Forelimb muscle (tissue), 1 donor: ENCODE measurements around the gene KLK7. TPM values are rescaled to one million over a fixed set of nuclear protein-coding genes. Genes with fewer than 3 reads are reported as not detected.

ENCODE experiments used
- DNase-seq: peaks from one replicate; pipeline ENCODE4 v3.0.0-alpha.2; 2013; ENCODE audit warnings: low read depth
- polyA plus RNA-seq: library from polyadenylated mRNA; unstranded; fragments of 120-200 nt; gene quantifications from one replicate; pipeline ENCODE4 v1.2.1, GENCODE V29; 2013; ENCODE audit not compliant: insufficient read length

KLK7 gene
- polyA plus RNA-seq: not detected

DNA sequence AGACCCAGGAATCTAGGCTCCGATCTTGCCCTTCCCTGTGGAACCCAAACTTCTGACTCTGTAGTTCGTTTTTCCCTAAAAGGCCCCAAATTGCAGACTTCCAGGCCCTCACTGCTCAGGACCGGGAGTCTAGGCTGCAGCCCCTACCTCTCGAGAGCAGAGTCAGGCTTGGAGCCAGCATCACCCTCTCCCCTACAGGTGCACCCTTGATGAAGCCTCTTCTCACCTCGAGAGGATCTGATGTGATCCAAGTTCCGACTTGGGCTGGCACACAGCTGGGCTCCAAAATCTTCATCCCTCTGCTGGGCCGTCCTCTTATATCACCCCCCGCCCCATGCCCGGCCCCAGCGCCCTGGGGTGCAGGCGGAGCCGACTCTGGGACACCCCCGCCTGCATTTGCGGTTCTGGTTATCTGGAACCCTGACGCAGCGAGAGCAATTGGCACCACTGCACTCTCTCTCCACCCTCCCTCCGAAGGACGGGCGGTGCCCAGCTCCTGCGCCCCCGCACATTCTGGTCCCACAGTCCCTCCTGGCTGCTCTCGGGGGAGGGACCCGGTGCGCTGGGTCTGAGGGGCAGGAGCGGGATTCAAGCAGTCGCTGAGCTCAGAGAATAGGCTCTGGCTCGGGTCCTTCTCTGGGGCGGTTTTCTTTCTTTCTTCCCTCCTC lies at the start of gene KLK7:
TSS of gene KLK7 (minus strand) at position 293 of the 668 bp plus-strand sequence. CDS start 1,518 bp downstream, outside the sequence.
- no peak for DNase-seq

DNA sequence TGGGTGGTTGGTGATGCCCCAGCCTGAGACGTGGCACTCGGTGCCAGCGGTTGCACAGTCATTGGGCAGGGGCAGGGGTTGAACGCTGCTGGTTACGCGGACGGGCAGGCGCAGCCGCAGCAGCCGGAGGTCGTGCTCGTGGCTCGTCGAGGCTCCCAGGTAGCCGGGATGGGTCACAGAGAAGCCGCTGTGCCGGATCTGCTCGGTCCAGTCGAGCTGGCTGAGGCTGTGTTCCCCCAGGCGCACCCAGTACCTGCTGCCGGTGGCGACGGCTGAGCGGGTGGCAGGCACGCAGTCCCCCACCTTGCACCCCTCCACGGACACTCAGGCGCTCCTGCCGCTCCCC lies 48.1 kb upstream of the KLK7 start:
- no peak for DNase-seq

DNA sequence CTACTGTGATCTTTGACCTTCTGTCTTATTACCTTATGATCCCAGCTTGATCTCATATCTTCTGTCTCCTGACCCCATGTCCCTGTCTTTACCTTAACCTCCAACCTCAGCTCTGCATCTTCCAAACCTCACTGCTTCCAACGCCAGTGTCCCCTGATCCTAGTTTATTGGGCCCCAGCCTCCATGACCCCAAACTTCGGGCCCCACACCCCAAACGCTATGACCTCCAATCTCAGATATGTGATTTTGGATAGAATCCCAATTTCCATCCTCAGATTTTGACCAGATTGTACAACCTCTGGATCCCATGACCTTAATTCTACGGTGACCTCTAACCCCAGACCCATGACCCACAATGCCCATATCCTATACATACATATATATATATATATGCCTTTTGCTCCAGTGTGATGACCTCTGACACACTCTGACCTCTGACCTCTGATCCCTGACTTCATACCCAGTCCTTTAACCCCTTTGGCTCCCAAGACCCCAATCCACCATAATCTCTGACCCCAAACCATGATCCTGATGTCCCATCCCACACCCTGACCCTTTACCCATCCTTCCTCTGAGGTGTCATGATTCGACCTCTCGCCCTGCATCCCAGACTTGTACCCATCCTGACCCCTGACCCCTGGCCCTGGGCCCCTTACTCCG lies 47.6 kb upstream of the KLK7 start:
- no peak for DNase-seq

DNA sequence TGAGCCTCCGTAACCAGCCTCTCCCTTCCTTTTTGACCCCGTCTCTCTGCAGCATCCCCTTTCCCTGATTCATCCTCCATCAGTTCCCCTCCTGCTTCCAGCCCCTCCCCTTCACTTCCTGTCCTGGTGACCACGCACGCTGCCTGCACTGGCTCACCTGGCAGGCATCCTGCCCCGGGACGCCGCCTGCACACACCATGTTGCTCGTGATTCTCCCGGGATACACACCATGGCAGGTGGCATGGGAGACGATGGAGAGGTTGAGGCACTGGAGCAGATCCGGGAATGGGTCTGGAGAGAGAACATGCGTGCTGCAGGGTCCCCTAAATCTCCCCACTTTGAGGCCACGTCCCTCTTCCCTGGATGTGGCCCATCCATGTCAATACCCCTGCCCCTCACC lies 46.9 kb upstream of the KLK7 start:
- no peak for DNase-seq

DNA sequence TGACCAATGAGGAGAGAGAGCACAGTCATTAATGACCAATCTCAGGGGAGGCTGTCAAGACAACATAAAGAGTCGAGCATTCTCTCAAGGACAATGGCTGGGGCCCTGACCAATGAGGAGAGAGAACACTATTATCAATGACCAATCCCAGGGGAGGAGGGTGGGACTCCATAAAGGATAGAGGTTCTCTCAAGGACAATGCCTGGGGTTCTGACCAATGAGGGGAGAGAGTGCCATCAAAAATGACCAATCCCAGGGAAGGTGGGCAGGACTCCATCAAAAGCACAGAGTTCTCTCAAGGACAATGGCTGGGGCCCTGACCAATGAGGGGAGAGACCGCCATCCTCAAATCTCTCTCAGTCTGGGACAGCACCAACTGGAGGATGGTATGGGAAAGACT lies 46.0 kb upstream of the KLK7 start:
- DNase-seq: no peak

DNA sequence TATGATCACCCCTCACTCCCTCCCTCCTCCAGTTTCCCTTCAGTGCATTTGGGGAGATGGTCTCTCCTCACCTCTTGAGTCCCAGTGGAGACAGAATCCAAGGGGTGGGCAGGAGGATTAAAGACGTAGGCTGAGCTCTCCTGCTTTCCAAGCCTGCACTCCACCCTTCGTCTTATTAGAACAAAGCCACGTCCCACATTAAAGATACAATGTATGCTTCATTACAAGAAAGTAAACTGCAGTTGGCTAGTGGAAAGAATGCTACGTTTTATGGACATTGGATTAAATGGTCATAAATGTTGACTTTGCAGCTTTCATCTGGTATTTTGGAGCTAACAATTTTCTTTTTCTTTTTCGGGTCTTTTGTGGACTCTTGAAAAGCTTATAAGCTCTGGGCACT lies 44.2 kb upstream of the KLK7 start:
- no peak for DNase-seq

DNA sequence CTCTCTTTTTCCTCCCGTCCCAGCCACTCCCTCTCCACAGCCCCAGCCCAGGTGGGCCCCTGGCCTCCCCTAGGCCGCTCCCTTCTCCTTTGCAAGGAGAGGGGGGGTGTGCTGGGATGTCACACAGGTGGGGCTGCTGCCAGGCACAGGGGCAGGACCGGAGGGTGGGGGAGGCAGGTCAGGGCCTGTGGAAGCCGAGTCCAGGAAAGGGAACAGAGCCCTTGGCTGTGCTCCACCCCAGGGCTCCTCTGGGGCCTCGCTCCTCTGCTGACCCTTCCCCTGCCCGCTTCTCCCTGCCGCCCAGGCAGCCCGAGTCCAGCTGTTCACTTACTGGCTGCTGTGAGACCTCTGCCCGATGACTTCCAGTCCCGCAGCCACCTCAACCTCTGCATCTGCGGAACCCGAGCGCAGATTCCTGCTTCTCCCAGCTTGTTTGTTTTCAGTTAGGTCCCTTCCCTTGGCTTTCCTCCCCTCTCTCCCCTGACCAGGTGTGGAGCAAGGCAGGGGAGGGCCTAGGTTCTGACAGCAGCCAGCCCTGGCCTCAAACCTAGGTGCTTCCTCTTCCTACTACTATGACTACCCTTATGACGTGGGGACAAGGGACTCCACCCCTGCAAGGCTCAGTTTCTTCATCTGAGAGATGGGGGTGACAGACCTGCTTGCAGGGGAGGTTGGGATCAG lies 43.5 kb upstream of the KLK7 start:
- no peak for DNase-seq

DNA sequence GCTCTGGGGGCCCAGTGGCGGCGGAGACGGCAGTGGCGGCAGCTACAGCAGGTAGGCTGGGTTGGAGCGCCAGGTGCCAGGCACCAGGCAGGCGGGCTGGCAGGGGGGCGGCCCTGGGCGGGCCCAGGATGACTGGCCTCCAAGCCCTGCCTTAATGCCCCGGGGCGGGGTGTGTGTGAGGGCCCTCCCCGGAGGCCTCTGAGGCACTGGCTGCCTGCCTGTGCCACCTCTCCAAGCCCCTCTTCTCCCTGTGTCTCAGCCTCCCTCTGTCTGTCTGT lies 42.8 kb upstream of the KLK7 start, which contains the start of gene KLK11:
TSS of gene KLK11 (minus strand) at position 63 of the 278 bp plus-strand sequence. CDS start 985 bp downstream, outside the sequence.
- DNase-seq: no peak

DNA sequence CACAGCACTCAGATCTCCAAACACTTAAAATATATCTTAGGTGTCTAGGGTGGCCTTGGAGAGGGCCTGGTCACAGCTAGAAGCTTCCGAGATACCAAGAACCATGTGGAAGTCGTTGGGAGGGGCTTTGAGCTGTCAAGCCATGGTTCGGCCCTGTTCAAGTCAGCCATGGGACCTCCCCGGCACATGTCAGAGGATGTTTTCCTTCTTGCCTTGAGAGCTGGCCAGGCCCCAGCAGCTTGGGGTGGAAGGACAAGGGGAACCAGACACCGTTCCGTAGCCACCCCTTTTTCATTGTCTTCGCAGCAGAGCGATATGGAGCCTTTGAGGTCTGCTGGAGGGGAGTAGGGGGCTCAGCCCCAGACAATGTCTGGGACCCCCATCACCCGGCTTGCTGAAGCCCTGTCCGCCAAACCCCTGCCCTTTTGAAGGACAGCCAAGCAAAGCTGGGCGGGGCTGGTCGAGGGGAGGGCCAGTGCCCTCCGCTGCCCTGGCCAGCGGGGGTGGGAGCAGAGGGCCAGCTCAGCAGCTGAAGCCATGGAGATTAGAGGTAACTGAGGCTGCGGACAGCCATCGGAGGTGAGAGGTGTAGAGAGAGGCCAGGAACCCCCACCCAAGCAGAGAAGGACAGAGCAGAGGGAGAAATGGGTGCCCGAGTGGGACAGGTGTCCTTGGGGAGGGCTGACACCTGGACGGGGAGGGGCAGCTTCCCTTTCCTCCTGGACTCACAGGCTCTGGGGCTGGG lies 42.3 kb upstream of the KLK7 start:
- no peak for DNase-seq

DNA sequence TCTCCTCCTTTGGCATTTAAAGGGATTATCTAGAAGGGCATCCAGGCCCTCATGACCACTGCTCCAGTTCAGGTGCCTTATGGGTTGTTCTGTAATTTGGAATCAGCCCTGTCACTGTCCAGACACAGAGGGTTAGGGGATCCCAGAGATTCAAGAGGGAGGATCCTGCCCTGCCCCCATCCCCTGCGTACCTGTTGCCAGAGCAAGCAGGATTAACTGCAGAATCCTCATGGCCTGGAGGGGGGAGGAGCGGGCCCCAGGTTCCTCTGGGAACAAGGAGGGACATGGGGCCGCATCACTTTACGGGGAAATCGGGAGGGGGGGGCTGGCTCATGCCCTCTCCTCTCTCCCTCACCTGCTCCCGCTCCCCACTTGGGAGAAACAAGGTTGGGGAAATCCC lies 41.7 kb upstream of the KLK7 start:
- DNase-seq: no peak

DNA sequence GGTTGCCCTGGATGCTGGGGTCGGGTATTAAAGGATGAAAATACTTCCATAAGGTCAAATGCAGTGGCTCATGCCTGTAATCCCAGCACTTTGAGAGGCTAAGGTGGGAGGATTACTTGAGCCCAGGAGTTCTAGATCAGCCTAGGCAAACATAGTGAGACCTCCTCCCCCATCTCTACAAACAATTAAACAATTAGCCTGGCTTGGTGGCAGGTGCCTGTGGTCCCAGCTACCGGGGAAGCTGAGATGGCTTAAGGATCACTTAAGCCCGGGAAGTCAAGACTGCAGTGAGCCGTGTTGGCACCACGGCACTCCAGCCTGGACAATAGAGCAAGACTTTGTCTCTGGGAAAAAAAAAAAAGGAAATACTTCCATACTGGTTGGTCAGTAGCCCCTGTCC lies 41.2 kb upstream of the KLK7 start:
- DNase-seq: no peak

DNA sequence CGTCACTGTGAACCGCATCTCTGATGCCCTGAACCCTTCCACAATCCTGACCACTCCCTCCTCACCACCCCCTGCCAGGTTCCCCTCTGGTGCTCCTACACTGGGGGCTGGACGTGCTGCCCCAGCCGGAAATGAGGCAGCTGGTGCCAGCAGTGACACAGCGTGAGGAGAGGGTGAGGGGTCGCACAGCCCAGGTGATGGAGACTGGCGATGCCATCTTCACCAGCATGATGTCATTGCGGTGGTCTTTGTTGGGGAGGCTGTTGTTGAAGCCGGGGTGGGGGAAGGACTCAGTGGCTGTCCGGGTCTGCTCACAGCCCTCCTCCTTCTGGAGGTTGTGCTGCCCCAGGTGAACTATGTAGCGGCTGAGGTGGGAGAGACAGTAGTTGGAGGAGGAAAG lies 40.2 kb upstream of the KLK7 start:
- no peak for DNase-seq

DNA sequence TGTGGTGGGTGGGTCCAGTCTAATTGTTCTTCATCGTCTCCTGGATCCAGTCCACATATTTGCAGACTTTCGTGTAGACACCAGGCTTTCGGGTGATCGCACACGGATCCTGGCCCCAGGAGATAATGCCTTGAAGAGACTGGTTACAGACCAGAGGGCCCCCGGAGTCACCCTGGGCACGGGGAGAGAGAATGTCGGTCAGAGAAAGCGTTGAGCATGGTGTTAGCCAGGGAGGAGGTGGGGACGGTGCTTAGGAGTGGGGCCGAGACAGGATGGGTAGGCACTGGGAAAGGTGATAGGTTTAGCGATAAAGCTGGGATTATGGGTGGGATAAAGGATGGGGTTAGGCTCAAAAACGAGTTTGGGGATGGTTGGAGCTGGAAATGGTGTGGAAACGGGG lies 38.8 kb upstream of the KLK7 start:
- no peak for DNase-seq

DNA sequence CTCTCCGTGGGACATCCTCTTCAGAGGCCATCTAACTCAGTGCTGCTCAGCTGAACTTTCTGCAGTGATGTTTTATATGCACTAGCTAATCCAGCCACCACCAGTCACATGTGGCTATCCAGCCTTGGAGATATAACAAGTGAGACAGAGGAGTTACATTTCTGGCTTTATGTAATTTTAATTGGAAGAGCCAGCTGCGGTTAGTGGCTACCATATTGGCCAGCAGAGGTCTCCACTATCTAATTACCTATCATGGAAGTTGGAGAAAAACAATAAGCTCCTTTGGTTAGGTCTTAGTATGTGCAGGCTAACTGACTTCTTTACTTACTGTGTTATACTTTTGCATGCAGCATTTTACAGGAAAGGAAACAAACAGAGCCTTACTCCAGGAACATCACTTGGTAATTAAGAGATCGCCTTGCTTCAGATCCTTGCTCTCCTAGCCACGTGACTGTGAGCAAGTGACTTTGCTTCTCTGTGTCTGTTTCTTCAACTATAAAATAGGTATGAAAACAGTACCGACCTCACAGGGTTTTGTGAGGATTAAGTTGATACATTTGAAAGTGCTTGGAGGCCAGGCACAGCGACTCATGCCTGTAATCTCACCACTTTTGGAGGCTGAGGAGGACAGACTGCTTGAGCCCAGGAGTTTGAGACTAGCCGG lies 37.4 kb upstream of the KLK7 start:
- DNase-seq: peak; percentile 8

DNA sequence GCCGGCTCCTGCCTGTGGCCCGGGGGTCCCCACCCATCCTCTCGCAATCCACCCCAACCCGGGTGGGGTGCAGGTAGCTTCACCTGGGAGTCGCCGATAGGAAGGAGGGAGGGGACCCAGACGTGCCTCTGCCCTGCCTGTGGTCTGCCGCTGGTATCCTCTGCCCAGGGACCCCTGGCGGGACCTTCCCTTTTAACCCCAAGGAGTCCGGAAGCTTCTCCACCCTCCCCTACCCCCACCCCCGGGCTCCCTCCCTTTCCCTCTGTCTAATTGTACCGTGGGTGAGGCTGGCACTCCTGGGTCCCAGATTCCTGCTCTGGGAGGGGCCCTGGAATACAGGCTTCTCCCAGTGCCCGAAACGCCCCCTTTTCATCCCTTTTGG lies 35.8 kb upstream of the KLK7 start, which contains the start of gene KLK10:
TSS of gene KLK10 (minus strand) at position 166 of the 382 bp plus-strand sequence. CDS start 579 bp downstream, outside the sequence.
- DNase-seq: no peak

DNA sequence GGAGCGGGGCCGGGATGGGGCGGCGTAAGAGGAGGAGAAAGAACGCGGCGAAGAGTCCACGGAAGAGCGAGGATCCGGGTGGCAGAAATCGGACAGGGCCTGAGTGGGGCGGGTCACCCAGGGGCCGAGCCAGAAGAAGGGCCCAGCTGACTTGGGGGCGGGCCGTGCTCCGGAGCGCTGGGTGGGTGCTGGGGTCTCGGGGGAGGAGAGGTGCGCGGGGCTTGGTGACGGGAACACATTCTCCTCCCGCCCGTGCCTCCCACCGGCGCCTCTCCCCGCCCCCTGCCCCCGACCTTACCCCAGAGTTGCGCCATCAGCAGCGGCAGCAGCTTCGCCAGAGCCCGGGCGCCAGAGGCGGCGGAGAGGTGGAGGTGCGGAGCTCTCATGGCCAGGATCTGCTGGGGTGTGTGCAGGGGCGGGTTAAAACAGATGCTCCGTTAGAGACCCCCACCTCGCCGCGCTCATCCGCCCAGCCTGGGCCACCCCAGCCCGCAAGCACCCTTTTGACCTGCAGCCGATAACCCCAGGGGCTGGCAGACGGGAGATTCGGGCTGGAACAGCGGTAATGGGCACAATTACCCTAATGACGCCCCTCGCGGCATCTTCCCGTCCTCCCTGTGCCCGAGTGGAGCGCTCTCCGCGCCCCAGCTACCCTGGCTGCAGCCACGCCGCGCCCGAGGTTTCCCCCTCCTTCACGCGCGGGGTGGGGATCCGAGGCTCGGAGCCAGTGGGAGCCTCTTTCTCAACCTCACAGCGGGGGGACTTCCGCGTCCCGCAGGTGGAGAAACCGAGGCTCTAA lies 35.2 kb upstream of the KLK7 start:
- DNase-seq: no peak

DNA sequence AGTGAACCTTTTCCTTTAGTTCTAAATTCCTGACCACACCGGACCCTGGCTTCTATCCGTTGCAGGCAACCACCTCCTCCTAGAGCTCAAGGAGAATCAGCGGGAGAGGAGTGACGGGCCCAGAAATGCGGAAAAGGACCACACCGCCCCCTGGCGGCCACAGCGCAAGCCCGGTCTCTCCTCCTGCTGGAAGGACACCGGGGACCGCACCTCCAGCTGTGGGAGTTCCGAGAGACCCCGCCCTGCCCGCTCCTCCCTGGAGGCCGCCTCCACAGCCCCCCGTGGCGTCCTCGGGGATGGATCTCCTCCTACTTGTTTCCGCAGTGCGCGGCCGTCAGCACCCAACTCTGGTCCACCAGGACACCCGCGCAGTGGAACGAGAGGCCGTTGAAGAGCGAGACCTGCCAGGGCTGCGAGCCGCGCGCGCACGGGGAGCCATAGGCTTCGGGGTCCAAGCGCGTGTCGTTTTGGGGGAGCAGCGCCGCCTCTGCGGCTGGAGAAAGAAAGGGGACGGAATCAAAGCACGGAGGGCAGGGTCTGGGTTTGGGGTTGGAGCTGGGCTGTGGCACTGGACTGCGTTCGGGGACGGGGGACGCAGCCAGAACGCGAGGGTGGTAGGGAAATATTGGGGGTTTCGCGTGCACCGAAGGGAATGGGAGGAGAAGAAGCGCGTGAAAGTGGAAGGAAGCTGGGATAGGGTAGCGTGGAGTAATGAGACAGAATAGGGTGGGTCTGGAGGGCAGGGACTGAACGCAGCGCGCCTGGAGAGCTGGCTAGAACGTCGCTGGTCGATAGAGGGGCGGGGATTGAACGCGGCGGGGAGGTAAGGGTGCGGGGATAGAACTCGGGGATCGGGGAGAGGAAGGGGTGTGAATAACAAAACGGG lies 33.3 kb upstream of the KLK7 start:
- no peak for DNase-seq

DNA sequence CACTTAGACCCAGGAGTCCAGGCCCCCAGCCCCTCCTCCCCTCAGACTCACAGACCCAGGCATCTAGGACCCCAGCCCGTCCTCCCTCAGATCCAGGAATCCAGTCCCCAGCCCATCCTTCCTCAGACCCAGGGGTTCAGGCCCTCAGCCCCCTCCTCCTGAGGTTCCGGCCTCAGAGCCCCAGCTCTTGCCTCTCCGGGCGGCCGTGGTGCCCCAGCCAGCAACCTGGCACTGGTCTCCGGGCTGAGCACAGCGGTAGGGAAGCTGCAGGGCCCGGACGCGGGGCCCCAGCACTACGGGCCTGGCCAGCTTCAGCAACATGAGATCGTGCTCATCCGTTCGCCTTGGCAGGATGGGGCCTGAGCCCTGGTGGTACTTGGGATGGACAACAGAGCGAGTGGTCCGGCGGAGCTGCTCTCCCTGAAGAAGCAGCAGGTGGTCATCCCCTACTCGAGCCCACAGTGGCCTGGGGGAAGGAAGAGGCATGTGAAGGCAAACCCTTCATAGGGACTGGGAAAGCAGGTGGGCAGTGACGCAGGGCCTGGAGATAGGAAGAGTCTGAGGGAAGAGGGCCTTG lies 32.1 kb upstream of the KLK7 start:
- DNase-seq: no peak

DNA sequence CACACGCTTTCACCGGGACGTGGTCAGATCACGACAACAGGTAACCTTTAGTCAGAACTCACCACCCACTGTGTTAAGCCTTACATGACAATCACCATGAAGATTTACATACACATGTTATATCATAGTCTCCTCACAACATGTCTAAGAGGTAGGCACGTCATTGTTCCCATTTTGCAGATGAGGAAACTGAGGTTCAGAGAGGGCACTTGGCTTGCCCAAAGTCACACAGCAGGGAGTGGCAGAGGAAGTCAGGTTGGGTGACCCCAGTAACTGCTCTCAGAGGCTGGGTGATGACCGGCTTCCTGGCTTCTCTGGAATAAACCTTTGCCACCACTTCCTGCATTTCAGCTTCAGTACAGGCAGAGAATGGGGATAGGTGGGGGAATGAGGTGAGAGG lies 30.5 kb upstream of the KLK7 start:
- DNase-seq: no peak
